NCI-H69 (cell line): ENCODE results near the gene ZDHHC12.

Experiments
- DNase-seq: peaks from one replicate; lab custom pipeline; 2025; lab: John Stamatoyannopoulos, UW

ZDHHC12 gene, protein sequence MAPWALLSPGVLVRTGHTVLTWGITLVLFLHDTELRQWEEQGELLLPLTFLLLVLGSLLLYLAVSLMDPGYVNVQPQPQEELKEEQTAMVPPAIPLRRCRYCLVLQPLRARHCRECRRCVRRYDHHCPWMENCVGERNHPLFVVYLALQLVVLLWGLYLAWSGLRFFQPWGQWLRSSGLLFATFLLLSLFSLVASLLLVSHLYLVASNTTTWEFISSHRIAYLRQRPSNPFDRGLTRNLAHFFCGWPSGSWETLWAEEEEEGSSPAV

GRCh38 chr9:128723866-128724743, at the start of gene ZDHHC12:
TSS of gene ZDHHC12 (minus strand) at chr9:128724127. CDS start at chr9:128724093, 34 bp downstream.
- DNase-seq: peak; percentile 100

- no peak for DNase-seq
These were observed 49.1 kb upstream of the ZDHHC12 start for GRCh38 chr9:128773049-128773448.

- peak; percentile 97 for DNase-seq
These were observed 48.0 kb upstream of the ZDHHC12 start, which contains the start of gene ZER1 for GRCh38 chr9:128771745-128772519. TSS of gene ZER1 (minus strand) at chr9:128771927. CDS start at chr9:128755565, 16,362 bp downstream.

DNA sequence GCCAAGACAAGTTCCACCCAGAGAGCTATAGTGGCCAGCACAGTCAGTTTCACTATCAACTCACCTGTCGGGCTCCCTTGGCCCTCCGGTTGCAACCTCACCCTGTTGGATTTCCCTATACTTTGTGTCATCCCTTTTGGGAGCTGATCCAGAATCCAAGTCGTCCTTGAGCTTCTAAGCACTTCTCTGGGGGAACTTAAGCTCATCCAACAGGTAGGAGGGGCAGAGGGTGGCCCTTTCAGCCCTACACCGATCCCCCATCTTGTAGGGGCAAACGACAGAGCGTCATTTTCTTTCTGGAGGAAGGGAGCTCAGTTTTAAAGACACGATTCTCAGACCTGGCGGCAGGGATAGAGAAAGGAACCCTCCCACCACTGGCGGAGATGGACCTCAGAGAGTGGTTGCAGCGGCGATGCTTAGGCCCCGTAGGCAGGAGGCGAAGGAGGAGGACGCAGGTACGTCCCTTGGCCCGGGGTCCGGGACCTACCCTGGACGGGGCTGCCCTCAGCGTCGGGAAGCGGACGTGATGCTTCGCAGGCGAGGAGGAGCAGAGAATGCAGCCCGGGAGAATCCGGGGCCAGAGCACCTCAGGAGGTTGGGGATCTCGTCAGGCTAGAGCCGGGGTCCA, 47.3 kb upstream of the ZDHHC12 start:
- DNase-seq: peak; percentile 68

GRCh38 chr9:128770286-128771030, 46.5 kb upstream of the ZDHHC12 start:
- no peak for DNase-seq

DNA sequence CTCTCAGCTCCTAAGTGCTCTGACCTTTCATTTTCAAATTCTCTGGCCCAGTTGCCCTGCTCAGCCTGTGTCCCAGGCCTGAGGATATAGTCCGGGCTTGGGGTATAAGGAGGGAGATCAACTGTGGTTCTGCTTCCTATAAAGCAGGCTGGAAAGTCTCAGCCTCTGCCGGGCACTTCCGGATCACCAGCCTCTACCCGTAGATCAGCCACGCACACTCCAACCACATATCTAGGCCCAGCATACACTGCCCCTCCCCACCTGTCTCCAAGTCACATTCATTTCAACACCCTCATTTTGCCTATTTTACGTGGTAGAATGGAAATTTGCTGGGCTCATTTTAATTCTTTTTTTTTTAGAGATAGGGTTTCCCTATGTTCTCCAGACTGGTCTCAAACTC, 44.7 kb upstream of the ZDHHC12 start:
- DNase-seq: no peak

- DNase-seq: no peak
These were observed 41.6 kb upstream of the ZDHHC12 start for GRCh38 chr9:128765499-128765898.

GRCh38 chr9:128764361-128764760, 40.4 kb upstream of the ZDHHC12 start:
- no peak for DNase-seq

DNA sequence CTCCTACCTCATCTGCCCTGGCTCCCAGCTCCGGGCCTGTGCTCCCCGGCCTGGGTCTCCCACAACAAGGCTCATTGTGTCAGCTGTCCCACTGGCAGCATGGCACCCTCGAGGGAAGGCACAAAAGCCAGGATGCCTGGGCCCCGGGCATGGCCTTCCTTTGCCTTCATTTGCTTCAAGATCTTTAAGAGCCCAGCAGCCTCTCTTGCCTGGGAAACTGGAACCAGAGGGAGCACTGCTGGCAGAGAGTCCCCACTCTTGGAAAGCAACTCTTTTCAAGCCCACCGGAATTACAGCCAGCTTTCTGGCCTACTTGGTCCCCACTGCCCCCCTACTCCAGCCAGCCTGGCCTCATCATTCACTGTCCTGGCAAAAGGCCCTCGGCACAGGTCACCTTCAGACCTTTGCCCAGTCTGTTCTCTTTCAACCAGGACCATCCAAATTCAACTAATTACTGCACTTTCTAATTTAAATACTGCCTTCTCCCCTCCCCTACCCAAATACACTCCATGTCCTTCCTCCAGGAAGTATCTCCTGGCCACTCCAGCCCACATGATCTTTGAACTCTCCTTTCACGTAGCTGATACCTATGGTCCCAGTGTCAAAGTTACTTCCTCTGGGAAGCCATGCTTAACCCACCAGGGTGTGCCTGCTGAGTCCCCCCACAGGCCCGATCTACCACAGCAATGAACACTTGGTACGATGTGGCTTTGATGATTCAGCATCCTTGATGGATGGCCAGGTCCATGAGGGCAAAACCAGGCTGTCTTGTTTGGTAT, 38.9 kb upstream of the ZDHHC12 start:
- no peak for DNase-seq

DNA sequence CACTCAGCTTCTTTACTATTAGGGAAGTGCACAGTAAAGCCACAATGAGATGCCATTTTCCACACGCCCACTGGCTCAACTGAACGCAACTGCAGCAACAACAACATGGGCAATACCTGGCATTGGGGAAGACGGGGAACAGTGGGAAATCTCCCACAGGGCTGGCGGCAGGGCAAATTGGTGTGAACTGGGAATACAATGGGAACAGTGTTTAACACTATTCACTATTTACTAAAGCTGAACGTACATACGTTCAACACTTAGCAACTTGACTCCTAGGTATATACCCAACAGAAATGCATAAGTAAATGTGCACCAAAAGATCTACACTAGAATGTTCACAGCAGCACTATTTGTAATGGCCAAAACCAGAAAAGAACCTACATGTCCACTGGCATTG, 33.7 kb upstream of the ZDHHC12 start:
- DNase-seq: no peak

- no peak for DNase-seq
These were observed 29.7 kb upstream of the ZDHHC12 start for GRCh38 chr9:128753627-128754026.

GRCh38 chr9:128750926-128751595, 27.1 kb upstream of the ZDHHC12 start:
- DNase-seq: no peak

DNA sequence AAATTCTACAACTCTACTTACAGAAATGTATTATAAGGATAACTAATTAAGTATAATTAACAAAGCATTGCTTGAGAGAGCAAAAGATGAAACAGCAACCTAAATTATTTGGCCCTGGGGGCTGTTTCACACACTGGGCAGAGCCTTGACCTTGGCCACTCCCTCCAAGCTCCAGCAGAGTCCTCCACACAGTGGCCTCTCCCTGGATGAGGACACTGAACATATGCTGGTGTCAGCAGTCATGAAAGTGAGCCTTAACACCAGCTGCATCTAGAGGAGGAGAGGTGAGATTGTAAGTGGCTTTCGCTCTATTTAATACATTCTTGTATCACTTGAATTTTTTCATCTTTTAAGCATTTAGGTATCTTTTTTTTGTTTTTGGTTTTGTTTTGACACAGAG, 23.3 kb upstream of the ZDHHC12 start:
- DNase-seq: no peak

DNA sequence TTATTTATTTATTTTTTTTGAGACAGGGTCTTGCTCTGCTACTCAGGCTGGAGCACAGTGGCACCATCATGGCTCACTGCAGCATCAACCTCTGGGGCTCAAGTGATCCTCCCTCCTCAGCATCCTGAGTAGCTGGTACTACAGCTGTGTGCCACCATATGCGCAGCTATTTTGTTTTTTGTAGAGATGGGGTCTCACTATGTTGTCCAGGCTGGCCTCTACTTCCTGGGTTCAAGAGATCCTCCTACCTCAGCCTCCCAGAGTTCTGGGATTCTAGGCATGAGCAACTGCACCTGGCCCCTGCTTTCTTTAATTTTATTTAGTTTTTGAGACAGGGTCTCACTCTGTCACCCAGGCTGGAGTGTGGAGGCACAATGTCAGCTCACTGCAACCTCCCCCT, 19.5 kb upstream of the ZDHHC12 start:
- no peak for DNase-seq

GRCh38 chr9:128742401-128742800, 18.5 kb upstream of the ZDHHC12 start:
- DNase-seq: no peak

- peak; percentile 67 for DNase-seq
These were observed 11.4 kb upstream of the ZDHHC12 start for GRCh38 chr9:128735373-128735772.

DNA sequence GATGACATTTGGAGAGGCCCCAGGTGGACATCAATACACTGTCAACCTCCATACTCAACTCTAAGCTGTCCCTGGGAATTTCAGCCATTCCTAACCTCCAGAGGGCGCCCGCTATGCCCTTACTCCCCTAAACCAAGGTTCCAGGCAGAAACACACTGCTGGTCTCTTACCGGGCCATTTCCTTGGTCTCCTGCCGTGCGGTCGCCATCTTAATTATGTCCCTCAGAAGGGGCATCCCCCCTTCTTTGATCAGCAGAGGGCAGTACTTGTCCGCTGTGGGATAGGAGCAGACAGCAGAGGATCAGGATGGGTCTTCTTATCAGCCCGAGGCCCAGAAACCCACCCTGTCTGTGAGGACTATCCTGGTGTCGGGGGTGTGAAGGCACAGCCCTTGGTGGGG, 9.3 kb upstream of the ZDHHC12 start:
- DNase-seq: peak; percentile 96

DNA sequence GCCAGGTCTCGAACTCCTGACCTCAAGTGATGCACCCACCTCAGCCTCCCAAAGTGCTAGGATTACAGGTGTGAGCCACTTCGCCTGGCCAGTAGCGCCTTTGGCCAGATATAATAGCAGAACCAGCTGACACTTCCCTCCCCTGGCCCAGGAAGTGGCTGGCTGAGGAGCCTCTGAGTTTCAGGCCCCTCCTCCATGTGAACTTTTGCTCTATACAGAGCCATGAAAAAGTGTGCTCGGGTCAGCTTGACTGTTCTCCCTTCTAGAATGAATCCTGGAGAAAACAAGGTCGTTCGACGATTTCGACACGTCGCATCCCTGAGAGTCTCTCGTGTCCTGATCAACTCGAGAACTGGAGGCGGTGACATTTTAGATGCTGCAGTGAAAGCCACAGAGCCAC, 8.6 kb upstream of the ZDHHC12 start:
- no peak for DNase-seq

DNA sequence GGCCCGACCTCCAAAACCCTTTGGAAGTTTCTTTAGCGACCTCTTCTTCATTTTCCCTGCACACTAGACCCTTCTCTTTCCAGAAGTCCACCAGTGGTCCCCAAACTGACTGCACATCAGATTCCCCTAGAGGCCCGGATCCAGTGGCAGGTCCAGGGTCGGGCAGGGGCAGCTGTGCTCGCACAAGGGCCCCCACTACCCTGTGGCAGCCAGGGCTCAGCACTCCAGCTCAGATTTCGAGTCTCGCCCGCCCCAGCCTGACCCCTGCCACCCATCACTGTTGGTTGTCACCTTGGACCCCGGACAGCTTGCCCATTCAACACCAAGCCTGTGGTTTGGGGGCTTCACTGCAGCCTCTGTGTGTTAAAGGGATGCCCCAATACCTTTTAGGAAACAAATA, 7.8 kb upstream of the ZDHHC12 start:
- no peak for DNase-seq

- DNase-seq: no peak
These were observed 7.2 kb upstream of the ZDHHC12 start for GRCh38 chr9:128731093-128731492.
